Ovary (tissue), 3 donors: Measurements from ENCODE around the gene SYPL1.

Experiments used
- CTCF ChIP-seq, 3 donors: fragments of 450-650 bp in 2 of 3; fragments of 200-600 bp in 1 of 3; IDR thresholded peaks; one replicate each; pipeline versions ENCODE4 v1.5.1 to v1.8.0; 2016 to 2022; ENCODE audit warnings: antibody characterized with exemption in 3 of 3, mild to moderate bottlenecking in 1 of 3
- EP300 ChIP-seq: sonication (generic); formaldehyde crosslinking; IDR thresholded peaks from one replicate; pipeline ENCODE4 v1.6.1; 2017; ENCODE audit warnings: antibody characterized with exemption
- donor health status: DM: no; HTN: no; CAD: no.

- no peak for TF ChIP-seq EP300
- no peak for TF ChIP-seq CTCF (IDR thresholded peaks at IDR 0.05)
These were observed 39.4 kb downstream of the SYPL1 start for GRCh38 chr7:106072715-106073091.
